Measurements from ENCODE around the gene CYP1B1. TPM values are rescaled to one million over a fixed set of nuclear protein-coding genes. Genes with fewer than 3 reads are reported as not detected.

Gene CYP1B1
- total RNA-seq, 1 experiment from 2014 or later = 4.2 TPM

DNA sequence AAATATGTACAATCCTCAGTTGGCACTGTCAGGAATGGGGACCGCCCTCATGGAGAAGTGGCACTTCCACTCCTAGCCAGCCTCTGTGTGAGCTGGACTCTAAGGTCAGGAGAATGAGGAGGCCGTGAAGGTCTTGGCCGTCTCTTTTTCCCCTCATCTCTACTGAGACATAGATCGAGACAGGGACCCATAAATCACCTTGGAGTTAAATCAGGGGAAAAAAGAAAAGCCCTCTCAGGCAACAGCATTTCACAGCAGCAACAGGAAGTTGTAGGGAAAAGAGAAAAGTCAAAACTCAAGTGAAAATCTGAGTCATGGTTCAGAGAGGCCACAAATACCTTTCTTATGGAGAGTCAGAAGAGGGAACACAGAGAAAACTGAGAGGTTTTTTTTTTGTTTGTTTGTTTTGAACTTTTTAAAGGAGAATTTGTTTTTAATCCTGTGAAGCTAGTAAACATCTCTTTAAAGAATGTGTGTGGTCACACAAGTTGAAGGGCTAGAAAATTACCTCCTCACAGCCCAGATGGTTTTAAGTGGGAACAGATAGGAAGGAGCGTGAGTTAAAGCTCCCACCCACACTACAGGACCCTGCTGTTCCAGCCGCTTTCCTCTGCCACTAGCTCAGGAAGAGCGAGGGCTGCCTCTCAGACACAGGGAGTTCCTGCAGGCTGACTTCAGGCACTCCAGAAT is 30.6 kb upstream of the CYP1B1 start (continued):
- TF ChIP-seq, protein P1, sequence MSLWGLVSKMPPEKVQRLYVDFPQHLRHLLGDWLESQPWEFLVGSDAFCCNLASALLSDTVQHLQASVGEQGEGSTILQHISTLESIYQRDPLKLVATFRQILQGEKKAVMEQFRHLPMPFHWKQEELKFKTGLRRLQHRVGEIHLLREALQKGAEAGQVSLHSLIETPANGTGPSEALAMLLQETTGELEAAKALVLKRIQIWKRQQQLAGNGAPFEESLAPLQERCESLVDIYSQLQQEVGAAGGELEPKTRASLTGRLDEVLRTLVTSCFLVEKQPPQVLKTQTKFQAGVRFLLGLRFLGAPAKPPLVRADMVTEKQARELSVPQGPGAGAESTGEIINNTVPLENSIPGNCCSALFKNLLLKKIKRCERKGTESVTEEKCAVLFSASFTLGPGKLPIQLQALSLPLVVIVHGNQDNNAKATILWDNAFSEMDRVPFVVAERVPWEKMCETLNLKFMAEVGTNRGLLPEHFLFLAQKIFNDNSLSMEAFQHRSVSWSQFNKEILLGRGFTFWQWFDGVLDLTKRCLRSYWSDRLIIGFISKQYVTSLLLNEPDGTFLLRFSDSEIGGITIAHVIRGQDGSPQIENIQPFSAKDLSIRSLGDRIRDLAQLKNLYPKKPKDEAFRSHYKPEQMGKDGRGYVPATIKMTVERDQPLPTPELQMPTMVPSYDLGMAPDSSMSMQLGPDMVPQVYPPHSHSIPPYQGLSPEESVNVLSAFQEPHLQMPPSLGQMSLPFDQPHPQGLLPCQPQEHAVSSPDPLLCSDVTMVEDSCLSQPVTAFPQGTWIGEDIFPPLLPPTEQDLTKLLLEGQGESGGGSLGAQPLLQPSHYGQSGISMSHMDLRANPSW (CRISPR knock-in tag; conservative IDR thresholded peaks at IDR 0.05; ENCODE audit: low read depth) = no peak
- TF ChIP-seq, protein P2, sequence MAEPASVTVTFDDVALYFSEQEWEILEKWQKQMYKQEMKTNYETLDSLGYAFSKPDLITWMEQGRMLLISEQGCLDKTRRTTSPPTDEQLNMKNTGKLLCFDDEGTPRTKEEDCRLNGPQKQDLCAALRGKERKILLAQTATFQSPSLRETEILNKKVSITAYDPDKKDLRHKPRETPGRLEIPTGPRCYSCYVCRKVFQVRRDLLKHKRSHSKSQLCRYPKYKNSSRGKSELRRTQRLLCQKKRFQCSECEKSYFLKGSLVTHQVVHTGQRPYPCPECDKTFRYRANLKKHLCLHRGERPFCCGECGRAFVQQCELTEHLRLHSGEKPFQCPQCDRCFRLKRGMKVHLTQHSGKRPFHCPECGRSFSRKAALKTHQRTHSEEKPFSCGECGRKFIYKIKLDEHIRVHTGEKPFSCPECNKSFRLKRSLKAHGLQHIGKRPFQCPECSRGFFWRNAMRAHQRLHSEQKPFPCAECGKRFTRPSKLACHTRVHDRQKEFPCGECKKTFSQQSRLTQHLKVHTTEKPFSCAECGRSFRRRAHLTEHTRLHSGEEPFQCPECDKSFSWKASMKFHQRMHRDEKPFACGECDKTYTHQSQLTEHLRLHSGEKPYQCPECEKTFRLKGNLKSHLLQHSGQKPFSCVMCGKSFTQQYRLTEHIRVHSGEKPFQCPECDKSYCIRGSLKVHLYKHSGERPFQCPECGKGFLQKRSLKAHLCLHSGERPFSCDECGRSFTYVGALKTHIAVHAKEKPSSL (CRISPR knock-in tag; conservative IDR thresholded peaks at IDR 0.05) = no peak
- TF ChIP-seq NFYB (CRISPR knock-in tag; conservative IDR thresholded peaks at IDR 0.05; ENCODE audit: low read depth) = no peak
- TF ChIP-seq, protein P3, sequence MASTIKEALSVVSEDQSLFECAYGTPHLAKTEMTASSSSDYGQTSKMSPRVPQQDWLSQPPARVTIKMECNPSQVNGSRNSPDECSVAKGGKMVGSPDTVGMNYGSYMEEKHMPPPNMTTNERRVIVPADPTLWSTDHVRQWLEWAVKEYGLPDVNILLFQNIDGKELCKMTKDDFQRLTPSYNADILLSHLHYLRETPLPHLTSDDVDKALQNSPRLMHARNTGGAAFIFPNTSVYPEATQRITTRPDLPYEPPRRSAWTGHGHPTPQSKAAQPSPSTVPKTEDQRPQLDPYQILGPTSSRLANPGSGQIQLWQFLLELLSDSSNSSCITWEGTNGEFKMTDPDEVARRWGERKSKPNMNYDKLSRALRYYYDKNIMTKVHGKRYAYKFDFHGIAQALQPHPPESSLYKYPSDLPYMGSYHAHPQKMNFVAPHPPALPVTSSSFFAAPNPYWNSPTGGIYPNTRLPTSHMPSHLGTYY (CRISPR knock-in tag; IDR thresholded peaks at IDR 0.05) = no peak
- TF ChIP-seq, protein P4, sequence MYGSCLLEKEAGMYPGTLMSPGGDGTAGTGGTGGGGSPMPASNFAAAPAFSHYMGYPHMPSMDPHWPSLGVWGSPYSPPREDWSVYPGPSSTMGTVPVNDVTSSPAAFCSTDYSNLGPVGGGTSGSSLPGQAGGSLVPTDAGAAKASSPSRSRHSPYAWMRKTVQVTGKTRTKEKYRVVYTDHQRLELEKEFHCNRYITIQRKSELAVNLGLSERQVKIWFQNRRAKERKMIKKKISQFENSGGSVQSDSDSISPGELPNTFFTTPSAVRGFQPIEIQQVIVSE (CRISPR knock-in tag; IDR thresholded peaks at IDR 0.05; ENCODE audit: borderline replicate concordance) = no peak

DNA sequence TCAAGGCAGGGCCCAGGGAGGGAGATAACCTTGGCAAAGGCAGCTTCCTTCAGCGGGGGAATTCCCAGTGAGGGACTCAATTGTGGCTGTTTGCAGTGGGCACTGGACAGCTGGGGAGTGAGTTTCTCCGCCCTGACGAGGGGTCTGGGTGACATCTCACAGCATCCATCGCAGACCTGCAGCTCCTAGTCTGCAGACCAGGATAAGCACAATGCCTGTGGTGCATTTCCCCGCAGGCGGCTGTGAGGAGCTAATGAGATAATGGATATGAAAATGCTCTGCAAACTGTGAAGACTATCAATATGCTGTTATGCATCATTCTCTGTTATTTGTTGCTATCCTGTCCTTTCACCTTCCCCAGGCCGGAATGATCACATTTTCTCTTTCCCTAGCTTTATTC is 30.0 kb upstream of the CYP1B1 start:
- ChIA-PET POLR2A (interaction anchor here (1.7 to 2.6 kb wide), 2 partner anchors 10 to 29 kb away, joined by 4 to 5 read pairs; no protein-coding TSS in a partner anchor), CTCF (interaction anchor here (0.7 to 3.3 kb wide), 6 partner anchors 9 to 476 kb away, joined by 3 to 39 read pairs (median 5); partner anchors contain the start of gene CYP1B1)
- H3K27me3 Mint-ChIP-seq (ENCODE audit: low read depth) = peaks cover 20% of the 10 kb centered on the region
- peak overlapping the region; percentile 91 for H3K27ac Mint-ChIP-seq
- no peak overlapping the region for H3K4me3 Mint-ChIP-seq
- peak; percentile 7; the same call in 1 of the 2 replicates for ATAC-seq
- TF ChIP-seq, protein P5, sequence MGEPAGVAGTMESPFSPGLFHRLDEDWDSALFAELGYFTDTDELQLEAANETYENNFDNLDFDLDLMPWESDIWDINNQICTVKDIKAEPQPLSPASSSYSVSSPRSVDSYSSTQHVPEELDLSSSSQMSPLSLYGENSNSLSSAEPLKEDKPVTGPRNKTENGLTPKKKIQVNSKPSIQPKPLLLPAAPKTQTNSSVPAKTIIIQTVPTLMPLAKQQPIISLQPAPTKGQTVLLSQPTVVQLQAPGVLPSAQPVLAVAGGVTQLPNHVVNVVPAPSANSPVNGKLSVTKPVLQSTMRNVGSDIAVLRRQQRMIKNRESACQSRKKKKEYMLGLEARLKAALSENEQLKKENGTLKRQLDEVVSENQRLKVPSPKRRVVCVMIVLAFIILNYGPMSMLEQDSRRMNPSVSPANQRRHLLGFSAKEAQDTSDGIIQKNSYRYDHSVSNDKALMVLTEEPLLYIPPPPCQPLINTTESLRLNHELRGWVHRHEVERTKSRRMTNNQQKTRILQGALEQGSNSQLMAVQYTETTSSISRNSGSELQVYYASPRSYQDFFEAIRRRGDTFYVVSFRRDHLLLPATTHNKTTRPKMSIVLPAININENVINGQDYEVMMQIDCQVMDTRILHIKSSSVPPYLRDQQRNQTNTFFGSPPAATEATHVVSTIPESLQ (CRISPR knock-in tag; IDR thresholded peaks at IDR 0.05) = no peak
- TF ChIP-seq, protein P4 (CRISPR knock-in tag; IDR thresholded peaks at IDR 0.05; ENCODE audit: borderline replicate concordance) = no peak
- TF ChIP-seq ETV6 (CRISPR knock-in tag; IDR thresholded peaks at IDR 0.05) (no peak), TCF7 (CRISPR knock-in tag; IDR thresholded peaks at IDR 0.05; ENCODE audit: low read depth) (no peak), CBFB (CRISPR knock-in tag; IDR thresholded peaks at IDR 0.05; ENCODE audit: low read depth) (no peak), SMAD4 (CRISPR knock-in tag; IDR thresholded peaks at IDR 0.05) (no peak)
- H3K4me1 Mint-ChIP-seq = peaks cover 41% of the 10 kb centered on the region
- H3K9me3 Mint-ChIP-seq = peaks cover 14% of the 10 kb centered on the region; the same call in 1 of the 2 replicates
- 0 out of 2 replicates have a peak, but pooled peaks cover 6% of the 10 kb centered on the region for H3K36me3 Mint-ChIP-seq
- no peak for DNase-seq (ENCODE audit: low spot score)

DNA sequence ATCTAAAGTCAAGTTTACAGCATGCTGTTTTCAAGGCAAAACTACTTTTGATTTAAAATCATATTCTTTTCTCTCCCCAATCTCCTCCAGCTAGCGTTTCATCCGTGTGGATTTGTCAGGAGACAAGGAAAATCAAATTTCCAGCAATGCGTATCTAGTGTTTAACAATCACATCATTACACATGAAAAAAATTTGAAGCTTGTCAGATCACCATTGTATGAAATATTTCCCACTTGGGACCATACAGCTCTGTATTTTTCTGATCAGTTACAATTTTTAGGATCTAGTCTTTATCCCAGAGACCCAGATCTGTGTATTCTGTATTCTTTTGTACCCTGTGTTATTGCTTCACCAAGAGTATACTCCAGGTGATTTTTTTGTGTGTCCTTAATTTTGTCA is 28.6 kb upstream of the CYP1B1 start:
- POLR2A ChIA-PET = no interaction called here
- CTCF ChIA-PET = interaction anchor here (1.1 kb wide), 1 partner anchor 28 kb away, joined by 6 read pairs; no protein-coding TSS in a partner anchor
- no peak overlapping the region for H3K4me3 Mint-ChIP-seq
- H3K36me3 Mint-ChIP-seq = 0 out of 2 replicates have a peak, but pooled peaks cover 6% of the 10 kb centered on the region
- ATAC-seq (no peak), DNase-seq (ENCODE audit: low spot score) (no peak)
- H3K27me3 Mint-ChIP-seq (ENCODE audit: low read depth) = peaks cover 33% of the 10 kb centered on the region
- peaks cover 54% of the 10 kb centered on the region for H3K4me1 Mint-ChIP-seq
- H3K9me3 Mint-ChIP-seq = peaks cover 14% of the 10 kb centered on the region; the same call in 1 of the 2 replicates
- no peak overlapping the region for H3K27ac Mint-ChIP-seq
- no peak for TF ChIP-seq NR1H2 (CRISPR knock-in tag; IDR thresholded peaks at IDR 0.05)
- no peak for TF ChIP-seq ATF1 (CRISPR knock-in tag; IDR thresholded peaks at IDR 0.05)
- no peak for TF ChIP-seq NR2C2 (CRISPR knock-in tag; IDR thresholded peaks at IDR 0.05)
- no peak for TF ChIP-seq ZNF416 (CRISPR knock-in tag; IDR thresholded peaks at IDR 0.05)
- TF ChIP-seq SMAD3 (CRISPR knock-in tag; IDR thresholded peaks at IDR 0.05; ENCODE audit: borderline replicate concordance) = no peak
- TF ChIP-seq ZNF121 (CRISPR knock-in tag; IDR thresholded peaks at IDR 0.05) = no peak
- TF ChIP-seq ELF4 (CRISPR knock-in tag; IDR thresholded peaks at IDR 0.05; ENCODE audit: low read depth) = no peak
- no peak for TF ChIP-seq FOXK1 (CRISPR knock-in tag; IDR thresholded peaks at IDR 0.05)
- TF ChIP-seq HMGA2 (CRISPR knock-in tag; IDR thresholded peaks at IDR 0.05) = no peak
- TF ChIP-seq, protein P6, sequence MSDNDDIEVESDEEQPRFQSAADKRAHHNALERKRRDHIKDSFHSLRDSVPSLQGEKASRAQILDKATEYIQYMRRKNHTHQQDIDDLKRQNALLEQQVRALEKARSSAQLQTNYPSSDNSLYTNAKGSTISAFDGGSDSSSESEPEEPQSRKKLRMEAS (CRISPR knock-in tag; IDR thresholded peaks at IDR 0.05) = no peak

Measured in WTC11 (cell line).